Activated B cell treated with CpG ODN at 0.5 μM for 24 hours (primary cell): ENCODE measurements around the gene BUB3. TPM values are rescaled to one million over a fixed set of nuclear protein-coding genes. Genes with fewer than 3 reads are reported as not detected.

ENCODE experiments used
- ATAC-seq: fragments of 200-7000 bp; cut with Tn5 transposase; one replicate; pipeline ENCODE4 v1.10.0; 2021; ENCODE audit warnings: low read depth, mild to moderate bottlenecking, moderate library complexity
- CTCF ChIA-PET: fragments of 350-600 bp; sonication (Branson Sonifier 250); formaldehyde crosslinking; loops from one replicate; lab custom pipeline; 2021; ENCODE audit warnings: antibody characterized with exemption; lab: Charles Lee
- POLR2A ChIA-PET: fragments of 350-600 bp; sonication (Branson Sonifier 250); formaldehyde crosslinking; loops from one replicate; lab custom pipeline; 2021; ENCODE audit warnings: antibody characterized with exemption; lab: Charles Lee
- DNase-seq: peaks from one replicate; pipeline ENCODE4 v3.0.0; 2022
- H3K27ac Mint-ChIP-seq: one replicate; pipeline ENCODE4 v1.8.0; 2020; ENCODE audit warnings: mixed read lengths
- H3K27me3 Mint-ChIP-seq: one replicate; pipeline ENCODE4 v1.8.0; 2021; ENCODE audit warnings: mixed read lengths
- H3K36me3 Mint-ChIP-seq: one replicate; pipeline ENCODE4 v1.8.0; 2021; ENCODE audit warnings: low read depth, mixed read lengths
- H3K4me1 Mint-ChIP-seq: one replicate; pipeline ENCODE4 v1.8.0; 2021; ENCODE audit warnings: mixed read lengths
- H3K4me3 Mint-ChIP-seq: one replicate; pipeline ENCODE4 v1.8.0; 2020; ENCODE audit warnings: mild to moderate bottlenecking, mixed read lengths
- H3K9me3 Mint-ChIP-seq: one replicate; pipeline ENCODE4 v1.8.0; 2020; ENCODE audit warnings: mixed read lengths
- CTCF ChIP-seq: fragments of 200-600 bp; IDR thresholded peaks from one replicate; pipeline ENCODE4 v1.8.0; 2022; ENCODE audit warnings: antibody characterized with exemption, mild to moderate bottlenecking
- intact Hi-C: fragments of 100-400 bp; cut with micrococcal nuclease; formaldehyde crosslinking; loops from one replicate; pipeline ENCODE4 v1.15.1; 2024
- total RNA-seq: library from RNA; stranded (reverse); gene quantifications from 2 replicates; pipeline ENCODE4 v1.2.3, GENCODE V29; 2022

BUB3 gene
- total RNA-seq, 1 donor from 2014 or later, result 141 TPM

GRCh38 chr10:123150271-123150985, 3.8 kb upstream of the BUB3 start:
- Mint-ChIP-seq H3K27ac (peak overlapping the region; percentile 30), H3K4me1 (peaks cover 58% of the 10 kb centered on the region), H3K4me3 (peak overlapping the region; percentile 80), H3K27me3 (peaks cover 32% of the 10 kb centered on the region), H3K36me3 (peaks cover 11% of the 10 kb centered on the region), H3K9me3 (no peaks in the 10 kb centered on the region)
- DNase-seq (no peak), ATAC-seq (no peak)
- intact Hi-C loops, result loop anchor here (5.0 kb wide), 4 partner anchors 407 to 1767 kb away; partner anchors contain the start of genes ABRAXAS2 and OAT
- ChIA-PET CTCF (interaction anchor here (0.8 to 1.5 kb wide), 2 partner anchors 11 to 17 kb away, joined by 3 to 6 read pairs; no protein-coding TSS in a partner anchor), POLR2A (interaction anchor here (0.7 to 2.6 kb wide), 3 partner anchors 9 to 142 kb away, joined by 3 to 8 read pairs (median 3); partner anchors contain the start of genes ACADSB and IKZF5)
- no peak for TF ChIP-seq CTCF

GRCh38 chr10:123150986-123151736, 3.0 kb upstream of the BUB3 start:
- ChIA-PET CTCF (interaction anchor here (0.7 to 1.5 kb wide), 3 partner anchors 12 to 18 kb away, joined by 3 to 6 read pairs (median 3); no protein-coding TSS in a partner anchor), POLR2A (interaction anchor here (0.6 to 2.6 kb wide), 3 partner anchors 10 to 143 kb away, joined by 3 to 8 read pairs (median 4); partner anchors contain the start of genes ACADSB and IKZF5)
- DNase-seq (peak; percentile 35), ATAC-seq (no peak)
- H3K9me3 Mint-ChIP-seq, result no peaks in the 10 kb centered on the region
- peaks cover 16% of the 10 kb centered on the region for H3K36me3 Mint-ChIP-seq
- no peak overlapping the region for H3K27ac Mint-ChIP-seq
- intact Hi-C loops, result loop anchor here (1.0 to 5.0 kb wide), 5 partner anchors 18 to 1766 kb away; partner anchors contain the start of genes ABRAXAS2 and OAT
- peaks cover 27% of the 10 kb centered on the region for H3K27me3 Mint-ChIP-seq
- no peak for TF ChIP-seq CTCF
- peak overlapping the region; percentile 44 for H3K4me3 Mint-ChIP-seq
- H3K4me1 Mint-ChIP-seq, result peaks cover 60% of the 10 kb centered on the region

GRCh38 chr10:123151737-123152135, 2.5 kb upstream of the BUB3 start:
- peak overlapping the region; percentile 44 for H3K4me3 Mint-ChIP-seq
- POLR2A ChIA-PET, result interaction anchor here (0.6 to 2.6 kb wide), 2 partner anchors 20 to 143 kb away, joined by 4 to 8 read pairs; partner anchors contain the start of genes ACADSB and IKZF5

GRCh38 chr10:123153486-123154091, 613 bp upstream of the BUB3 start:
- Mint-ChIP-seq H3K36me3 (peaks cover 40% of the 10 kb centered on the region), H3K27ac (peak overlapping the region; percentile 99), H3K27me3 (peaks cover 18% of the 10 kb centered on the region), H3K9me3 (no peaks in the 10 kb centered on the region), H3K4me1 (peaks cover 73% of the 10 kb centered on the region), H3K4me3 (peak overlapping the region; percentile 100)
- no peak for TF ChIP-seq CTCF
- no peak for DNase-seq
- ChIA-PET CTCF (interaction anchor here (0.9 to 2.2 kb wide), 3 partner anchors 9 to 147 kb away, joined by 3 to 7 read pairs (median 4); no protein-coding TSS in a partner anchor), POLR2A (interaction anchor here (0.6 to 2.0 kb wide), 16 partner anchors 8 to 1308 kb away, joined by 3 to 18 read pairs (median 4); partner anchors contain the start of genes ACADSB, C10orf88, IKZF5 and LHPP)
- ATAC-seq, result no peak
- intact Hi-C loops, result loop anchor here (1.0 to 5.0 kb wide), 12 partner anchors 88 to 1764 kb away; partner anchors contain the start of genes ABRAXAS2, C10orf88, FAM24B and IKZF5

More at GRCh38 chr10:123151737-123152135, 2.5 kb upstream of the BUB3 start:
- CTCF ChIA-PET, result interaction anchor here (0.7 to 1.5 kb wide), 2 partner anchors 17 to 19 kb away, joined by 3 to 6 read pairs; no protein-coding TSS in a partner anchor
- Mint-ChIP-seq H3K9me3 (no peaks in the 10 kb centered on the region), H3K4me1 (peaks cover 63% of the 10 kb centered on the region), H3K27me3 (peaks cover 25% of the 10 kb centered on the region), H3K36me3 (peaks cover 22% of the 10 kb centered on the region), H3K27ac (no peak overlapping the region)
- intact Hi-C loops, result loop anchor here (1.0 to 5.0 kb wide), 5 partner anchors 18 to 1766 kb away; partner anchors contain the start of genes ABRAXAS2 and OAT
- ATAC-seq, result no peak
- DNase-seq, result no peak
- no peak for TF ChIP-seq CTCF
